Breast epithelium (tissue), 4 donors: ENCODE data around the gene ME2. TPM values are rescaled to one million over a fixed set of nuclear protein-coding genes. Genes with fewer than 3 reads are reported as not detected.

Source experiments
- DNase-seq, 2 donors: peaks; one replicate each; pipeline ENCODE4 v3.0.0-alpha.2; 2019; ENCODE audit warnings: low spot score in 2 of 2
- H3K27ac ChIP-seq, 2 donors: fragments of 200-600 bp; sonication (generic) in 1 of 2; one replicate each; pipeline ENCODE4 v1.5.1; 2016 to 2019; ENCODE audit warnings: mild to moderate bottlenecking in 1 of 2
- H3K27me3 ChIP-seq, 2 donors: fragments of 200-600 bp; sonication (generic) in 1 of 2; one replicate each; pipeline versions ENCODE4 v1.5.1 to v1.6.0; 2017 to 2019; ENCODE audit warnings: control low read depth in 1 of 2, mild to moderate bottlenecking in 1 of 2
- H3K36me3 ChIP-seq: fragments of 200-600 bp; one replicate; pipeline ENCODE4 v1.5.1; 2019
- H3K4me1 ChIP-seq, 2 donors: fragments of 200-600 bp; sonication (generic); one replicate each; pipeline ENCODE4 v1.5.1; 2016 to 2019; ENCODE audit warnings: control low read depth in 1 of 2
- H3K4me3 ChIP-seq, 3 donors: fragments of 200-600 bp; sonication (generic); 1 replicate in 2 of 3; 2 replicates in 1 of 3; pipeline ENCODE4 v1.5.1; 2016 to 2019; ENCODE audit warnings: mild to moderate bottlenecking in 3 of 3, moderate library complexity in 2 of 3
- H3K9me3 ChIP-seq, 2 donors: fragments of 200-600 bp; sonication (generic) in 1 of 2; one replicate each; pipeline ENCODE4 v1.5.1; 2016 to 2019; ENCODE audit warnings: control low read depth in 1 of 2
- CTCF ChIP-seq, 3 donors: fragments of 450-650 bp; IDR thresholded peaks; one replicate each; pipeline ENCODE4 v1.5.1; 2016 to 2017; ENCODE audit warnings: antibody characterized with exemption in 3 of 3, mild to moderate bottlenecking in 3 of 3, moderate library complexity in 3 of 3
- POLR2A ChIP-seq: fragments of 450-650 bp; IDR thresholded peaks from one replicate; pipeline ENCODE4 v1.6.1; 2016; ENCODE audit warnings: antibody characterized with exemption, mild to moderate bottlenecking, moderate library complexity
- POLR2AphosphoS5 ChIP-seq, 3 donors: sonication (generic); formaldehyde crosslinking; IDR thresholded peaks; one replicate each; pipeline ENCODE4 v1.6.1; 2017; ENCODE audit warnings: antibody characterized with exemption in 3 of 3
- intact Hi-C: fragments of 100-400 bp; cut with DNase I; formaldehyde crosslinking; loops from one replicate; pipeline ENCODE4 v1.15.1; 2023; ENCODE audit warnings: low total_unique reads
- total RNA-seq, 3 donors: library from RNA; depleted of rRNA; stranded (reverse); fragments of >200 nt; gene quantifications; one replicate each; pipeline ENCODE4 v1.1.0, GENCODE V29; 2016

The ME2 gene
- total RNA-seq, 3 donors from 2014 or later, result 33.4 to 37.8 (median 37.3) TPM

- no peaks in the 10 kb centered on the region for H3K4me1 ChIP-seq
- intact Hi-C loops, result no loop called here
- no peak for TF ChIP-seq CTCF (IDR thresholded peaks at IDR 0.05)
- TF ChIP-seq POLR2AphosphoS5 (IDR thresholded peaks at IDR 0.05), result no peak
- no peak for TF ChIP-seq POLR2A
- H3K27me3 ChIP-seq, result no peaks in the 10 kb centered on the region
- no peak overlapping the region for H3K4me3 ChIP-seq
- no peak for DNase-seq
- H3K9me3 ChIP-seq, result no peaks in the 10 kb centered on the region
- peaks cover 3% of the 10 kb centered on the region for H3K36me3 ChIP-seq
- no peak overlapping the region for H3K27ac ChIP-seq
Measured at GRCh38 chr18:50924372-50924771, 45.5 kb downstream of the ME2 start.

- intact Hi-C loops, result no loop called here
- H3K36me3 ChIP-seq, result peaks cover 3% of the 10 kb centered on the region
Measured at GRCh38 chr18:50926521-50926920, 47.6 kb downstream of the ME2 start.

GRCh38 chr18:50928551-50928950, 49.6 kb downstream of the ME2 start:
- intact Hi-C loops, result no loop called here
- no peak for DNase-seq
- Histone ChIP-seq H3K36me3 (peaks cover 3% of the 10 kb centered on the region), H3K4me3 (no peak overlapping the region), H3K27ac (no peak overlapping the region), H3K9me3 (no peaks in the 10 kb centered on the region), H3K4me1 (no peaks in the 10 kb centered on the region), H3K27me3 (no peaks in the 10 kb centered on the region)
- TF ChIP-seq CTCF (IDR thresholded peaks at IDR 0.05), result no peak
- no peak for TF ChIP-seq POLR2AphosphoS5 (IDR thresholded peaks at IDR 0.05)
- no peak for TF ChIP-seq POLR2A

More at GRCh38 chr18:50926521-50926920, 47.6 kb downstream of the ME2 start:
- Histone ChIP-seq H3K4me1 (no peaks in the 10 kb centered on the region), H3K9me3 (no peaks in the 10 kb centered on the region), H3K27ac (no peak overlapping the region), H3K4me3 (no peak overlapping the region), H3K27me3 (no peaks in the 10 kb centered on the region)
- no peak for DNase-seq
- TF ChIP-seq POLR2A, result no peak
- no peak for TF ChIP-seq CTCF (IDR thresholded peaks at IDR 0.05)
- no peak for TF ChIP-seq POLR2AphosphoS5 (IDR thresholded peaks at IDR 0.05)

GRCh38 chr18:50933684-50934083, 54.8 kb downstream of the ME2 start:
- Histone ChIP-seq H3K36me3 (no peaks in the 10 kb centered on the region), H3K27ac (no peak overlapping the region), H3K27me3 (no peaks in the 10 kb centered on the region), H3K4me3 (no peak overlapping the region), H3K4me1 (no peaks in the 10 kb centered on the region), H3K9me3 (no peaks in the 10 kb centered on the region)
- intact Hi-C loops, result no loop called here
- no peak for DNase-seq
- TF ChIP-seq POLR2A (no peak), POLR2AphosphoS5 (IDR thresholded peaks at IDR 0.05) (no peak), CTCF (IDR thresholded peaks at IDR 0.05) (no peak)

GRCh38 chr18:50934545-50935211, 55.8 kb downstream of the ME2 start:
- no peak overlapping the region for H3K27ac ChIP-seq
- H3K36me3 ChIP-seq, result no peaks in the 10 kb centered on the region
- TF ChIP-seq CTCF (IDR thresholded peaks at IDR 0.05), result no peak
- no peak for TF ChIP-seq POLR2AphosphoS5 (IDR thresholded peaks at IDR 0.05)
- TF ChIP-seq POLR2A, result no peak
- no peaks in the 10 kb centered on the region for H3K4me1 ChIP-seq
- no peak for DNase-seq
- no peak overlapping the region for H3K4me3 ChIP-seq
- intact Hi-C loops, result no loop called here
- H3K9me3 ChIP-seq, result no peaks in the 10 kb centered on the region
- H3K27me3 ChIP-seq, result no peaks in the 10 kb centered on the region
